Erythroblast (primary cell): ENCODE measurements around the gene SORCS3.

Experiments
- GATA1 ChIP-seq: IDR thresholded peaks from 2 replicates; pipeline ENCODE4 v1.6.1; 2011; ENCODE audit warnings: low read depth, mild to moderate bottlenecking, control low read depth, low read length, moderate library complexity
- POLR2A ChIP-seq: IDR thresholded peaks from 2 replicates; pipeline ENCODE4 v1.6.1; 2011; ENCODE audit warnings: mild to moderate bottlenecking, low read length

DNA sequence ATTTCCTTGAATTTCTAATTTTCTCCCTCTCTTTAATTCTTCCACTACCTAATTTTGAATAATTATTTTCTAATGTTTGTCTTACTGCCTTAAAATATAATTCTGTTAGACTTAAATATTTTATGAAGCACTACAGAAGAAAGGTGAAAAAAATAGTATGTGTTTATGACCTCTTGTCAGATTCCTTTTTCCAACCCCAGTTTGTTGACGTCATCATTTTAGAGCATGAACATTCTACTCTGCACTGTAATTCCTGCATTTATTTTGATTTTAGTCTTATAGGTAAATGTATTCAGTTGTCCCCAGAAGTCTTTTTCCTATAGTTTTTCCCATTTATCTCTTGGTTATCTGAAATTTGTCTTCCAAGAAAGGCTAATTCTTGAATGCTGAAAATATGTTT, 468.1 kb downstream of the SORCS3 start:
- no peak for TF ChIP-seq GATA1
- TF ChIP-seq POLR2A = no peak
